A673 (cell line): Measurements from ENCODE around the gene CPNE2.

Source experiments
- CTCF ChIP-seq: fragments of 300-800, 200-600 bp; sonication (generic); conservative IDR thresholded peaks from 2 replicates; pipeline ENCODE4 v1.5.1; 2017; ENCODE audit warnings: low read depth, mild to moderate bottlenecking, antibody characterized with exemption, low read length, moderate library complexity, mixed read lengths
- EZH2 ChIP-seq: fragments of 200-600 bp; sonication (generic); IDR thresholded peaks from 2 replicates; pipeline ENCODE4 v1.6.1; 2017; ENCODE audit warnings: borderline replicate concordance, low read depth, mild to moderate bottlenecking, mixed read lengths, antibody characterized with exemption, low read length; ENCODE audit not compliant: poor library complexity, severe bottlenecking

DNA sequence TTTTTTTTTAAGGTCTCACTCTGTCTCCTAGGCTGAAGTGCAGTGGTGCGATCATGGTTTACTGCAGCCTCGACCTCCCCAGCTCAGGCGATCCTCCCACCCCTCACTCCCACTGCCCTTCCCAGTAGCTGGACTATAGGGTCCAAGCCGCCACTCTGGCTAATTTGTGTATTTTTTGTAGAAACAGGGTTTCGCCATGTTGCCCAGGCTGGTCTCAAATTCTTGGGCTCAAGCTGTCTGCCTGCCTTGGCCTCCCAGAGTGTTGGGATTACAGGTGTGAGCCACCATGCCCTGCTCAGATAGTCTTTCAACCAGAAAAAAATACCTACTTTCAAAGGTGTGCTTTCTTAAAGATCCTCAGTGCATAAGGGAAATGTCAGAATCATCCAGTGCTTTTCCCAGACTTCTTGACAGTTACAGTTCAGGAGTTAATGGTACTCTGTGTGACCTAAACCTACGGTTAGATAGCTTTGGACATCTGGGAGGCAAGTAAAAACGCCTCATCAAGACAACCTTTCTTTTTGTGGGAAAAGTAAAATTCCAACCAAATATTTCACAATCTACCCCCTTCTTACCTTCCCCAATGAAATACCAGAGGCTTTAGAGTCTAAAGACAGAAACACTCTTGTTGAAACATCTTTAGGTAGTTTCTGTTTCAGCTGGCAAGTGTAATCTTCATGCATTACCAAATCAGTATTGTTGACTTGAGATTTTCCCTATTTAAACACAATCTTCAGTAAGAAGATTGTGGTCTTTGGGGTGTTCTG is 100.5 kb downstream of the CPNE2 start:
- no peak for TF ChIP-seq CTCF
- no peak for TF ChIP-seq EZH2
